ENCODE results near the gene SBF2.

The SBF2 gene

GRCh38 chr11:10293423-10294289, at the start of gene SBF2:
Gene SBF2, minus strand, starts transcription at chr11:10294219. Its CDS starts 150 bp downstream, at chr11:10294069.
- peak; percentile 95 for FAIRE-seq
- peak; percentile 93 for DNase-seq (ENCODE audit: insufficient read length, low spot score)

GRCh38 chr11:10338287-10338686, 44.3 kb upstream of the SBF2 start:
- no peak for TF ChIP-seq POLR2A (IDR thresholded peaks at IDR 0.05; ENCODE audit: low read depth, low read length)
- DNase-seq (ENCODE audit: insufficient read length, low spot score) = no peak
- no peak for FAIRE-seq

More at GRCh38 chr11:10293423-10294289, at the start of gene SBF2:
- TF ChIP-seq POLR2A (IDR thresholded peaks at IDR 0.05; ENCODE audit: low read depth, low read length) = peak; percentile 89

GRCh38 chr11:10333490-10333889, 39.5 kb upstream of the SBF2 start:
- FAIRE-seq (no peak), DNase-seq (ENCODE audit: insufficient read length, low spot score) (no peak)
- TF ChIP-seq POLR2A (IDR thresholded peaks at IDR 0.05; ENCODE audit: low read depth, low read length) = no peak

- no peak for FAIRE-seq
- TF ChIP-seq POLR2A (IDR thresholded peaks at IDR 0.05; ENCODE audit: low read depth, low read length) = no peak
- no peak for DNase-seq (ENCODE audit: insufficient read length, low spot score)
These were observed 37.7 kb upstream of the SBF2 start for GRCh38 chr11:10331548-10332289.

- no peak for DNase-seq (ENCODE audit: insufficient read length, low spot score)
- no peak for FAIRE-seq
- TF ChIP-seq POLR2A (IDR thresholded peaks at IDR 0.05; ENCODE audit: low read depth, low read length) = no peak
These were observed 35.9 kb upstream of the SBF2 start for GRCh38 chr11:10329935-10330334.

- no peak for FAIRE-seq
- no peak for DNase-seq (ENCODE audit: insufficient read length, low spot score)
- no peak for TF ChIP-seq POLR2A (IDR thresholded peaks at IDR 0.05; ENCODE audit: low read depth, low read length)
These were observed 35.3 kb upstream of the SBF2 start for GRCh38 chr11:10329356-10329755.

- TF ChIP-seq POLR2A (IDR thresholded peaks at IDR 0.05; ENCODE audit: low read depth, low read length) = no peak
- no peak for DNase-seq (ENCODE audit: insufficient read length, low spot score)
- no peak for FAIRE-seq
These were observed 34.5 kb upstream of the SBF2 start for GRCh38 chr11:10328314-10329098.

- FAIRE-seq = no peak
- no peak for DNase-seq (ENCODE audit: insufficient read length, low spot score)
- no peak for TF ChIP-seq POLR2A (IDR thresholded peaks at IDR 0.05; ENCODE audit: low read depth, low read length)
These were observed 33.2 kb upstream of the SBF2 start for GRCh38 chr11:10327254-10327653.

- DNase-seq (ENCODE audit: insufficient read length, low spot score) (no peak), FAIRE-seq (no peak)
- no peak for TF ChIP-seq POLR2A (IDR thresholded peaks at IDR 0.05; ENCODE audit: low read depth, low read length)
These were observed 32.3 kb upstream of the SBF2 start for GRCh38 chr11:10326012-10326964.

GRCh38 chr11:10325277-10326011, 31.4 kb upstream of the SBF2 start:
- FAIRE-seq (no peak), DNase-seq (ENCODE audit: insufficient read length, low spot score) (no peak)
- no peak for TF ChIP-seq POLR2A (IDR thresholded peaks at IDR 0.05; ENCODE audit: low read depth, low read length)

- DNase-seq (ENCODE audit: insufficient read length, low spot score) (no peak), FAIRE-seq (no peak)
- no peak for TF ChIP-seq POLR2A (IDR thresholded peaks at IDR 0.05; ENCODE audit: low read depth, low read length)
These were observed 30.5 kb upstream of the SBF2 start for GRCh38 chr11:10324474-10324873.

- TF ChIP-seq POLR2A (IDR thresholded peaks at IDR 0.05; ENCODE audit: low read depth, low read length) = no peak
- DNase-seq (ENCODE audit: insufficient read length, low spot score) (no peak), FAIRE-seq (no peak)
These were observed 29.8 kb upstream of the SBF2 start for GRCh38 chr11:10323793-10324170.

Data from H54 (cell line).